Suprapubic skin (tissue), 4 donors: ENCODE data around the gene DDAH2.

Source experiments
- EP300 ChIP-seq: sonication (generic); formaldehyde crosslinking; IDR thresholded peaks from one replicate; pipeline ENCODE4 v1.6.1; 2017; ENCODE audit warnings: antibody characterized with exemption
- POLR2A ChIP-seq, 2 donors: fragments of 450-650 bp; IDR thresholded peaks; one replicate each; pipeline ENCODE4 v1.6.1; 2017; ENCODE audit warnings: antibody characterized with exemption in 2 of 2, mild to moderate bottlenecking in 2 of 2, moderate library complexity in 2 of 2
- POLR2AphosphoS5 ChIP-seq, 3 donors: sonication (generic); formaldehyde crosslinking; IDR thresholded peaks; one replicate each; pipeline ENCODE4 v1.6.1; 2017; ENCODE audit warnings: antibody characterized with exemption in 3 of 3
- TF ChIP-seq, protein P1 (sequence below), 2 donors: fragments of 200-600 bp in 1 of 2; fragments of 450-650 bp in 1 of 2; sonication (generic) in 1 of 2; IDR thresholded peaks; one replicate each; pipeline ENCODE4 v1.5.1; 2016 to 2019; ENCODE audit warnings: antibody characterized with exemption in 2 of 2, mild to moderate bottlenecking in 1 of 2, moderate library complexity in 1 of 2

DNA sequence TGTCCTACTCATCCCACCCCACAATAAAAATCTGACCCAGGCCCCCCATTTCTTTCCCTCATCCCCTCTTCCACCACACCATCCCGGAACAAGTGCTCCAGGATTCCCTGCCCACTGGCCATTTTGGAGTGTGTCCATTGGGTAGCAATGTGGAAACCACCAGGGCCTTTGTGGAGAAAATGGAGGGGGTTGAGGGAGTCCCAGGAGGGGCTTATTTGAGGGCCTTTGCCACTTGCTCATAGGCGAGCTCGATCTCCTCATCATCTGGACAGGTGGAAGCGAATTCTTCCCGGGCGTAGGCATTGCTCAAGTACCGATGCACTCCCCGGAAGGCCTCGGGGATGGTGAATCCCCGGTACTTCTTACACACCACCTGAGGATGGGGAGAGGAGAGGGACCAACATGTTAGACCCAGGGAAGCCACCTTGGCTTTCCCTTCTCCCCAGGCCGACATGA, 1.6 kb upstream of the DDAH2 start:
- TF ChIP-seq, protein P1, sequence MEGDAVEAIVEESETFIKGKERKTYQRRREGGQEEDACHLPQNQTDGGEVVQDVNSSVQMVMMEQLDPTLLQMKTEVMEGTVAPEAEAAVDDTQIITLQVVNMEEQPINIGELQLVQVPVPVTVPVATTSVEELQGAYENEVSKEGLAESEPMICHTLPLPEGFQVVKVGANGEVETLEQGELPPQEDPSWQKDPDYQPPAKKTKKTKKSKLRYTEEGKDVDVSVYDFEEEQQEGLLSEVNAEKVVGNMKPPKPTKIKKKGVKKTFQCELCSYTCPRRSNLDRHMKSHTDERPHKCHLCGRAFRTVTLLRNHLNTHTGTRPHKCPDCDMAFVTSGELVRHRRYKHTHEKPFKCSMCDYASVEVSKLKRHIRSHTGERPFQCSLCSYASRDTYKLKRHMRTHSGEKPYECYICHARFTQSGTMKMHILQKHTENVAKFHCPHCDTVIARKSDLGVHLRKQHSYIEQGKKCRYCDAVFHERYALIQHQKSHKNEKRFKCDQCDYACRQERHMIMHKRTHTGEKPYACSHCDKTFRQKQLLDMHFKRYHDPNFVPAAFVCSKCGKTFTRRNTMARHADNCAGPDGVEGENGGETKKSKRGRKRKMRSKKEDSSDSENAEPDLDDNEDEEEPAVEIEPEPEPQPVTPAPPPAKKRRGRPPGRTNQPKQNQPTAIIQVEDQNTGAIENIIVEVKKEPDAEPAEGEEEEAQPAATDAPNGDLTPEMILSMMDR (IDR thresholded peaks at IDR 0.05): no peak
- TF ChIP-seq POLR2AphosphoS5 (IDR thresholded peaks at IDR 0.05): no peak
- no peak for TF ChIP-seq EP300
- no peak for TF ChIP-seq POLR2A (IDR thresholded peaks at IDR 0.05)
